ENCODE data around the gene DDR1.
"Not testable (repeated sequence)": the region's sequence is repeated elsewhere in the genome, so short reads cannot be mapped to it uniquely, and the experiment has no call there.

DDR1 gene

DNA sequence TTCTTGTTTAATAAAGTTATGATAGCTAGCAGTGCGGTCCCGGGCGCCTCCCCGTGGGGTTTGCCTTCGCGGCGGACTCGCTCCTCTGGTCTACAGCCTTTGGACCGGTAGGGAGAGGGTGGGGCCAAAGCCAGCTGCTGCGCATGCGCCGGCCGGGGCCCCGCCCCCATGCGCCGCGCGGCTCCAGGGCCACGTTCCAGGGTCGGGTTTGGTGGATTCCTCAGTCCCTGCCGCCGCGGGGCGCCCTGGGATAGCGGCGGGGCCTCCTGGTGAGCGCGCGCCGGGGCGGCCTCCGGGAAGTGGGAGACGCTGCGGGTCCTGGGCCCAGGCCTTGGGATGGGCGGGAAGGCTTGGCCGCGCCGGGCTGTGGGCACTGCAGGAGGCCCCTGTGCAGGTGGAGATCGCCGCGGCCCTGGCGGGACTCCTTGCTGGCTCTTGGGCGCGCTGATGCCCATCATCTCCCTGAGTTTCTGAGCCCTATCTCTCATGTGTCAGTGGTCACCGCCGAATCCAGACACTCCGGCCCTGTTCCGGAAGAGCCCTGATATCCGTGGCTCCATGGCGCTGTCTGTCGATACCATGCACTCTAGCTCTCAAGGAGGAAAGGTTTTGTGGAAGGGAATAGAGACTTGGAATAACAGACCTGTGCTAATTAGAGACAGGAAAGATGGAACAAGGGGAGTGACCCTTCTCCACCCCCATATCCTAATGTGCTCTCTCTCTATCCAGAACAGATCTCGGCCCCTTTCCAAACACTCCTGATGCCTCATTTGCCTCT, 29.9 kb downstream of the DDR1 start, which contains the start of gene VARS2:
VARS2 (plus strand) TSS at position 163 of the 778 bp plus-strand sequence; CDS start at position 762, 599 bp downstream.
- FAIRE-seq (peak; percentile 57), DNase-seq (ENCODE audit: insufficient read length, low spot score) (peak; percentile 98)

DNA sequence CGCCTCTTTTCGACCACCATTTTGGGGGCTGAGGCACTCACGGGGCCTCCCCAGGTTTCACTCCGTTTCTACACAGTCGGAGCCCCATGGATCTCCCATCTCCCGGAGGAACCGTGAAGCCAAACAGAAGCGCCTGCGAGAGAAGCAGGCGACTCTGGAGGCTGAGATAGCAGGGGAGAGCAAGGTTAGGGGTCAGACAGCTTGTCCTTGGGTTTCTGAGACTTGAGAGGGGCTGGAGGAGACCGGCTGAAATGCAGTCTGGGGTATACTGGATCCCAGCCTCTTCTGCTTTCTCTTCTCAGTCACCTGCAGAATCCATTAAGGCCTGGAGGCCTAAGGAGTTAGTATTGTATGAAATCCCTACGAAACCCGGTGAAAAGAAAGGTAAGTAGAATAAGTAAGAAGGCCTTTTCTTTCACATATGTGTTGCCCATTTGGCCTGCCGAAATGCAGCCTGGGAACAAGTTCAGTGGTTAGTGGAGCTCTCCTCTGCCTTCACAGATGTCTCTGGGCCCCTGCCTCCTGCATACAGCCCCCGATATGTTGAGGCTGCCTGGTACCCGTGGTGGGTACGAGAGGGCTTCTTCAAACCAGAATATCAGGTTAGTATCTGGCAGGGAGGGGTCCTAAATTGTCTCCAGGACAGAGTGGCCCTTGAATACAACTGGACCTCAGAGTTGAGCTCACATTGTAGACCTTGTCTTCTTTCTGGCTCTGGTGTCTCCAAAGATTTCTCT, 30.7 kb downstream of the DDR1 start:
- DNase-seq (ENCODE audit: insufficient read length, low spot score) (no peak), FAIRE-seq (no peak)

DNA sequence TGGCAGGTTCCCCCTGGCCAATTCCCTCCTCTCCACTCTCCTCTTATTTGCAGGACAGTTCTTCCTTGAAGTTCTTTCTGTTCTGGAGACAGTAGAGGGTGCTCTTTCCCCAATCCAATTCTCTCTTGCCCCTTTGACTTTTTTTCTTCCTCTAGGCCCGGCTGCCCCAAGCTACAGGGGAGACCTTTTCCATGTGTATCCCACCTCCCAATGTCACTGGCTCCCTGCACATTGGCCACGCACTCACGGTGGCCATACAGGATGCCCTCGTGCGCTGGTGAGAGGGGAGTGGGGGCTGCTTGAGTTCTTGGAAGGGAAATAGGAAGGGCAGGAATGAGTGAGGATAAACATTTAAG, 31.2 kb downstream of the DDR1 start:
- DNase-seq (ENCODE audit: insufficient read length, low spot score) (peak; percentile 87), FAIRE-seq (no peak)

- no peak for DNase-seq (ENCODE audit: insufficient read length, low spot score)
- no peak for FAIRE-seq
Measured at GRCh38 chr6:30917041-30917440, 32.7 kb downstream of the DDR1 start.

- FAIRE-seq = no peak
- no peak for DNase-seq (ENCODE audit: insufficient read length, low spot score)
Measured at GRCh38 chr6:30917487-30917886, 33.2 kb downstream of the DDR1 start.

DNA sequence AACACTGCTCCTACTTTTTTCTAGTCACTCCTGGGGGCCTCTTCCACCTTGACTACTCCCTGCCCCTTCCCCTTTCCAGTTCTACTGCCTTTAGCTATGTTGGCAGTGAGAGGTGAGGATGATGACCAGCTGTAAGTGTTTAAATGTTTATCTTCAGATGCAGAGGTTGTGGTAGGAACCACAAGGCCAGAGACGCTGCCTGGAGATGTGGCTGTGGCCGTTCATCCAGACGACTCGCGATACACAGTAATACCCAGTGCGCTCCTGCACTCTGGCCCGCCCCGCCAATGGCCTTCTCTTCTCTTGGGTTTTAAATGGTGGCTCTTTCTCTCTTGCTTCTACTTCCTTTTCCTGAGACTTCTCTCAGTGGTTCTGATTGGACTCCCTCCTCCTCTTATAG, 34.4 kb downstream of the DDR1 start:
- no peak for DNase-seq (ENCODE audit: insufficient read length, low spot score)
- FAIRE-seq = no peak

GRCh38 chr6:30922447-30922852, 38.1 kb downstream of the DDR1 start:
- no peak for FAIRE-seq
- DNase-seq (ENCODE audit: insufficient read length, low spot score) = no peak

DNA sequence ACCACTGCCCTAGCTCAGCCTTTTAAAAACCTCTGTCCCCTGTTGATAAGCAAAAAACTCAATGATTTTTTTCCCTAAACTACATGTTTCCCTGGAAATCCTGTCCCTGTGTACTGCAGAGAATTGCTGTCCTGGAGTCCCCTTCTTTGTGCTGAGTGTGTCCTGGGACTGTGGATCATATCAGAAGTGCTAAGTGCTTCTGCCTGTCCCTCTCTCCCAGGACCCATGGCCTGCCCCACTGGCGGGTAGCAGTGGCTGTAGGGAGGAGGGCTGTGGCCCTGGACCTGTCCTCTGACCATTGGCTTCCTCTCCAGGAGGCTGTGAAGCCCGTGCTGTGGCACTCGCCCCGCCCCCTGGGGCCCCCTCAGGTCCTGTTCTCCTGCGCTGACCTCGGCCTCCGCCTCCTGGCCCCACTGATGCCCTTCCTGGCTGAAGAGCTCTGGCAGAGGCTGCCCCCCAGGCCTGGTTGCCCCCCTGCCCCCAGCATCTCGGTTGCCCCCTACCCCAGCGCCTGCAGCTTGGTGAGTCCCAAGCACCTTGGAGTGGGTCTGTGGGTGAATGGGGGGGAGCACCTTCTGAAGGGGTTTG, 39.8 kb downstream of the DDR1 start:
- DNase-seq (ENCODE audit: insufficient read length, low spot score); FAIRE-seq: not testable (repeated sequence)

DNA sequence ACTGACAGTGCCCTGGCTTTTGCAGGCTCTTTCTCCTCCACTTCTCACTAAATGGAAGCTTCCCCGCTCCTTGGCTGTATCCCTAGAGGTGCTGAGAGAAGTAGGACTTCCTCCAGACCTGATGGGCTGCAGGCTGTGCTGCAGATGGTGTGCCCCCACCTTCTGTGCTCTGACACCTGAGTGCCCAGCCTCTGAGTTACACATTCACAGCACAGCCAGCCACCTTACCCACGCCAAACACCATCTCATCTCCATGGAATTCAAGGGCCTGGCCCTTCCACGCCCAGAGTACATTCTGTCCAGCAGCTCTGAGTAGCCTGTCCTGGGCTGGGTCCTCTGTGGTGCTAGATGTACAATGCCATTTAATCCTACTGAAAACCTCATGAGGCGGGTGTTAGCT, 42.3 kb downstream of the DDR1 start:
- FAIRE-seq (no peak), DNase-seq (ENCODE audit: insufficient read length, low spot score) (no peak)

DNA sequence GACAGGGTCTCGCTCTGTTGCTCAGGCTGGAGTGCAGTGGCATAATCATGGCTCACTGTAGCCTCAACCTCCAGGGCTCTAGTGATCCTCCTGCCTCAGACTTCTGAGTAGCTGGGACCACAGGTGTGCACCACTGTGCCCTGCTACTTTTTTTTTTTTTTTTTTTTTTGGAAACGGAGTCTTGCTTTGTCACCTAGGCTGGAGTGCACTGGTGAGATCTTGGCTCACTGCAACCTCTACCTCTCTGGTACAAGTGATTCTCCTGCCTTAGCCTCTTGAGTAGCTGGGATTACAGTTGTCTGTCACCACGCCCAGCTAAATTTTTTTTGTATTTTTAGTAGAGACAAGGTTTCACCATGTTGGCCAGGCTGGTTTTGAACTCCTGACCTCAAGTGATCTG, 42.8 kb downstream of the DDR1 start:
- not testable (repeated sequence) for FAIRE-seq; DNase-seq (ENCODE audit: insufficient read length, low spot score)

GRCh38 chr6:30928677-30929076, 44.4 kb downstream of the DDR1 start:
- no peak for FAIRE-seq

GRCh38 chr6:30930506-30930905, 46.2 kb downstream of the DDR1 start:
- no peak for FAIRE-seq
- DNase-seq (ENCODE audit: insufficient read length, low spot score) = no peak

More at GRCh38 chr6:30928677-30929076, 44.4 kb downstream of the DDR1 start:
- no peak for DNase-seq (ENCODE audit: insufficient read length, low spot score)

DNA sequence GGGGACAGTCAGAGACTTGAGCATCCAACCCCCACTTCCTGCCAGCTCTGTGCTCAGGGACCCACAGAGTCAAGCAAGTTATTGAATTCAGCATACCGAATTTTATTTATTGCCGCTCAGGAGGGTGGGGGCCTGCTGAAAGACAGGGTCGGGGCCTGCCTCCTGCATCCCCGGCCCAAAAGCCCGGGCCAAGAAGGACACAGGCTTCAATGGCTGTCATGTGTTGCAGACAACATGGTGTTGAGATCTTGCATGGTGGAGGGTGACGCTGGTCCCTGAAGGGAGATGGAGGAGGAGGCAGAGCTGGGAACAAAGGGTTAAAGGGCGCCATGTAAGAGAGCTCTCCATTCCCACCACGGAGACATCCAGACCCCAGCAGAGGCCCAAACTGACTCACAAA, 47.0 kb downstream of the DDR1 start:
- DNase-seq (ENCODE audit: insufficient read length, low spot score) (no peak), FAIRE-seq (no peak)

DNA sequence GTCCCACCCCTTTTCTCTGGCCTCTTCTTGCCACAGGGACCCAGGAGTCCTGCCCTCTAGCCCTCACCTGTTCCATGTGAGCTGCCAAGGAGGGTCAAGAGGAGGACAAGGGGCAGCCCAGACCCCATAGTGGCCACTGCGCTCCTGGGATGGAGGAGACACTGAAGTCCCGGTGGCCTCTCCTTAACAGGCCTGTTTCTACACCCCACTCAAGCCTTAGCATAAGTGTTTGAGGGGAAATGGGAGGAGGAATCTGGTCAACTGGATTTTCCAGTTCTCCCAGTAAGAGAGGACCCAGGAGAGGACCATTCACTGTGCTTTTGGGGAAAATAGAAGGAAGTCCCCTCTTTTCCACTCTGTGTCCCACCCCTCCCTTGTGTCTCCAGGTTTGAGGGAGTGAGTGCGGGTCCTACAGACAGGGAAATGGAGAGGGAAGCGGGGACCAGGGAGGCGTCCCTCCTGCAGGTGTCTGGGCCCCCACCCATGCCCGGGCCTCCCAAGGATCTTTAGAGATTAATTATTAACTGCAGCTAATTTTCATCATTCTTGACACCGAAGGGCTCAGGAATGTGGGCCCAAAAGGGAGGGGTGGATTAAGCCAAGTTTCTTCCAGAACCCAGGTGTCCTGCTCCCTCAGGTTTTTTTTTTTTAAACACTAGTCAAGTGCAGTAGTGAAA, 47.8 kb downstream of the DDR1 start, which contains the start of gene SFTA2:
SFTA2 (minus strand) TSS at position 202 of the 677 bp plus-strand sequence; CDS start at position 128, 74 bp downstream.
- DNase-seq (ENCODE audit: insufficient read length, low spot score) = no peak
- FAIRE-seq = no peak

DNA sequence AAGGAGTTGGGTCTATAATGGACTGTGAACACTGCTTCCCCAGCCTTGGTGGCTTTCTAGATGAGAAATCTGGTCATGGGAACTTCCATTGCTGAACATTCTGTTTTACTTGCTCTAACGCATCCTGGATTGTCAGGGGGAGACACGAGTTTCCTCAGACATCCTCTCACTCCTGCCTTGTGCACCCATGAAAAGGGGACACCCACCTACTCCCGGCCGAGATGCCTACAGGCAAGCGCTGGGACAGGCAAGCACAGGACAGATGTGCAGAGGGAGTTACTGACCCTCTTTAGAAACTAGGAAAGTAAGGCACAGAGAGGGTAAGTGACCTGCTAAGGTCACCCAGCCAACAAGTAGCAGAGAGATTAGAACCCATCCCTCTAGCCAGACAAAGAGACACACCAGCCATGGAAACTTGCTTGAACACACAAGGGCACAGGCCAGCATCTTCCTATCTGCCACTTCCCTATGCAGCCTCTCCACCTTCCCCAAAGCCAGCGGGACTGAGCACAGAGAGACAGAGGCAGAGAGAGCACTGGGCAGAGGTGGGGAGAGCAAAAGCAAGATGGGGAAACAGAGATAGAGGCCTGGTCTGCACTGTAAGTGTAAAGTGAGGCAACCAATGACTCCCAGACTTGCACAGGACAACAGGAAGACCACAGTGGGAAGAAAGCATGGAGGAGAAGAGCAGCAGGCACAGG, 48.5 kb downstream of the DDR1 start:
- FAIRE-seq (no peak), DNase-seq (ENCODE audit: insufficient read length, low spot score) (no peak)

DNA sequence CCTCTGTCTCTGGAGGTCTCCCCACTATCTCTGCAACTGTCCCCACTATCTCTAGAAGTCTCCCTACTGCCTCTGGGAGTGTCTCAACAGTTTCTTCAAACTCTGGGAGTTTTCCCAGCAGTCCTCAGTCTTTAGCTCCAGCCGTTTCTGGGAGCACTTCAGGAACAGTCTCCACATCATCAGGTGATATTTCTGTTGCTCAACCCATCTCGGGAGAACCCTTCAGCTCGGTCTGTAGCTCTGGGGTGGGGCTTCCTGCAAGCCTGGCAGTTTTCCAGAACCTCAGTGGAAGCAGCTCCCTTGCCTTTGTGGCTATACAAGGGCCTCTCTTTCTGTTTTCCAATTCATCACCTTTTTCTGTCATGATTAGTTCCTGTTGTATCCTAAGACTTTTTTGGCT, 50.7 kb downstream of the DDR1 start:
- FAIRE-seq (no peak), DNase-seq (ENCODE audit: insufficient read length, low spot score) (no peak)

GRCh38 chr6:30937265-30937664, 52.9 kb downstream of the DDR1 start:
- no peak for FAIRE-seq
- DNase-seq (ENCODE audit: insufficient read length, low spot score) = no peak

DNA sequence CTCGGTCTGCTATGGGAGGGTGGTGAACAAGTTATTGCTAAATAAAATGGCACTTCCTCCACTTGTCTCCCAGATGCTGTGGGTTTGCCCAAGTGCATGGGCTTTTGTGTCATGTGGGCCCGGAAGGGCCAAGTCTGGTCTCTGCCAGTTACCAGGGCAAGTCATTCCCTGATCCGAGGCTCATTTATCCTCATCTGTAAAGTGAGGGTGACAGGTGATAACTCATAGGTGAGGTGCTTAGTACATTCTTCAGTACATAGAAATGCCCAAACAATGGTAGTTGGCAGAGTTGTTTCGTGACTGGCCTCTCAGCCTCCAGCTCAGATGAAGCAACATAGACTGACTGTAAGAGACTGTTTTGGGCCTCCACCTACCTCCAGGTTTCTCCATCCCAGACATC, 54.4 kb downstream of the DDR1 start:
- DNase-seq (ENCODE audit: insufficient read length, low spot score) = no peak
- peak; percentile 31 for FAIRE-seq

- DNase-seq (ENCODE audit: insufficient read length, low spot score) = no peak
- FAIRE-seq = no peak
Measured at GRCh38 chr6:30939473-30939872, 55.2 kb downstream of the DDR1 start.

DNA sequence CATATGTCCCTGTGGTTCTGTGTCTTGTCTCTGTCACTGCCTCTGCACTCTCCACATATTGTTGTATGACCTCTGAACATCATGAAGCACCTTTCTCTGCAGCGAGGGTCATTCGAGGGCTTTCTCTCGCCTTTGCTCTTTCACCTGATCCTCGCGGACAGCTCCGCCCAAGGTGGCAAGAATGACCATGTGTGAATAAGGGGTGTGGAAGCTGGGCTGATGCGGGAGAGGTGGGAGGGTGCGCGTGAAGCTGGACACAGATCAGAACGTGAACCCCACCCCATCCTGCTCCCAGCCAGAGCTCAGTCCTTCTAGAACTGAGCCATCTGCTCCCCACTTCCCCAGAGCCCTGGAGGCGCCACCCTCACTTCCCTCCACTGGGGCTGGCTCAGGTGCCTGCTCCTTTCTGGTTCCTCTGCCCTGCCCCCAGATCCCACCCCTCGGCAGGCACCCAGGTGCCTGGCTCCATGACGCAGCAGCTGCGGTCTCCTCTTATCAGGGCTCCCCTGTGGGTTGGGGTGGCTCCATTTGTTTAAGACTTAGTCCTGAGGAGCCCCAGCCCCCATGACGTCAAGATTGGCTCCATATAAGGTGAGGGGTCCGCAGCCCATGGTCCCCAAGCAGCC, 56.2 kb downstream of the DDR1 start, which contains the start of gene MUCL3:
MUCL3 (plus strand) TSS at position 613 of the 626 bp plus-strand sequence. CDS start 27 bp downstream, outside the sequence.
- no peak for DNase-seq (ENCODE audit: insufficient read length, low spot score)
- FAIRE-seq = no peak
